GM19023 (cell line): ENCODE data around the gene THSD4.

Source experiments
- ATAC-seq: cut with Tn5 transposase; IDR thresholded peaks from one replicate; pipeline ENCODE4 v1.9.1; 2021; ENCODE audit warnings: mild to moderate bottlenecking, moderate library complexity; ENCODE audit not compliant: unreplicated experiment

Gene THSD4

GRCh38 chr15:71599418-71600151, 484.3 kb downstream of the THSD4 start:
- no peak for ATAC-seq

DNA sequence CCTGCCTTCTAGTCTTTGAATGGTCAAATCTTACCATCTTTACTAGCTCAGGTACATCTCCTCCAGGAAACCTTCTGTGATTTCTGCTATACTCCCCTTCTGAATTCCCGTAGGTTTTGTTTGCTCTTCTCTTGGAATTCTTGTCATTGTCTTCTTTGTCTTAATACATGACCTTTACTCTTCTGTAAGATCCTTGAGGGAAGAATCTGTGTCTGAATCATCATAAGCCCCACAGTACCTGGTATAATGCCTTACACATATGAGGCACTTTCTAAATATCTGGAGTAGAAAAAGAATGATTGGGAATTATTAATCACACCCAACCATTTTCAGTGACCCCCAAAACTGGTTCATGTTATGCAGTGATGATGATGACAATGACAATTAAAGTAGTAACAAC, 485.0 kb downstream of the THSD4 start:
- ATAC-seq: no peak

DNA sequence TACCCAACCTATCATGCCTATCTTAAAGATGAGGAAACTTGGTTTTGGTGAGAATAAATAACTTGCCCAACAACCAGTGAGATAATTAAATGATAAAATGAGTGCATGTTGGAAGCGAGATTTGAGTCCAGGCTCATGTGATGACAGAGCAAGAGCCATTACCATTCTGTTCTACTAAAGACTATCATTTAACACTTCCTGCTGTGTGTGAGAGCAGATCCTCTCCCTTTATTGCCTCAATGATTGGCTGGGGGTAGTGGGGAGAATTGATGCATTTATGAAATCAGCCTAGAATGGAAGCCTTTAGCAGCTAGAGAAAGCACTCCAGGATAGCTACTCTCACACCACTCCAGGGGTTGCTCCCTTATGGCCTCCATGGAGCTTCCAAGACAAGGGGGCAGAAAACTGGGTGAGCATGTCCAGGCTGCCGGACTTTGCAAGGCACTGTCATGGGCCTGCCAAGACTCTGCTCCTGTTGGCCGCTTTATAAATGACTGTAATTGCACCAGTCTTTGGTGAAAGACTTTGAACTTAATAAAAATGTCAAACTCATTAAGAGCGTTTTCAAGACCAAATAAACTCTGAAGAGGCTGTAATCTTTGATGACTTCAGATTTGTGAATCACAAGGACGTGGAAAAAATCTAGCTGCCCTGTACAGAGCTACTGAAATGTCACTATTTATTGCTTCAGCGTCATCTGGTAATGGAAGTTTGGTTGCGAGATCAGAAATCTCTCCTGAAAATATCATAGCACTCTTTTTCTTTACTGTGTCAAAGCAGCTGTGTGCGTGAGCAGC, 486.0 kb downstream of the THSD4 start:
- no peak for ATAC-seq

DNA sequence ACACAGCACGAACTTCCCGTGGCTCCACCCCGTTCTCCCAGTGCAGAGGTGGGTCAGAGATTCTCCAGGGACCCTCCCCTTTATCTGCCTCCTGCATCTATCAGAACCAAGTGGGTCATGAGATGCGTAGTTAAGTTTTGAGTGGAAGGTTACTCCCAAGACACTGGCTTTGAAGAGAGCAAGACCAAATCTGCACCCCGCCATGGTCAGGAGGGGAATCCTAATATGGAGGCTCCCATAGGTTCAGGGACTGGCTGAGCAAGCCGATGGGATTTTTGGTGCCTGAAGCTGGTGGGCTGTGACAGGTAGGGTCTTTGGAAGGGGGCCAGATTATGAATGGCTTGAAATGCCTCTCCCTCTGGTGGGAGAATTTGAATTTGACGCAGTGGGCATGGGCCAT, 488.1 kb downstream of the THSD4 start:
- ATAC-seq: no peak

DNA sequence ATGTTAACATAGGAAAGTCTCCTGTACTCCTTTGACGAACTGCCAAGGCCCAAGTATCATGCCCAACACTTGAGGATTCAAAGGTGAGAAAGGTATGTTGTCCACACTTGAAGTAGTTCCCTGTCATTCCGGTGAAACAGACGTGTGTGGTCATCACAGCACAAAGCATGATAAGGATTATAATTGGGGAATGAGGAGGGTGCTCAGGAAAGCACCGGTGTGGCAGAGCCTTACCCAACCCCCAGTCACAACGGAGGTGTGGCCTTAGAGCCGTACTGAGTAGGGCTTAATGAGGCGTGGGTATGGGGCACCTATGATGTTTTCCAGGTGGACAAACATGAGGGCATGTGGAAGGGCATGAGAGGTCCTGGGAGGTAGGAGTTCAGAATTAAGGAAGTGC, 492.1 kb downstream of the THSD4 start:
- no peak for ATAC-seq

- ATAC-seq: no peak
Observed at GRCh38 chr15:71610728-71611552, 495.7 kb downstream of the THSD4 start.

DNA sequence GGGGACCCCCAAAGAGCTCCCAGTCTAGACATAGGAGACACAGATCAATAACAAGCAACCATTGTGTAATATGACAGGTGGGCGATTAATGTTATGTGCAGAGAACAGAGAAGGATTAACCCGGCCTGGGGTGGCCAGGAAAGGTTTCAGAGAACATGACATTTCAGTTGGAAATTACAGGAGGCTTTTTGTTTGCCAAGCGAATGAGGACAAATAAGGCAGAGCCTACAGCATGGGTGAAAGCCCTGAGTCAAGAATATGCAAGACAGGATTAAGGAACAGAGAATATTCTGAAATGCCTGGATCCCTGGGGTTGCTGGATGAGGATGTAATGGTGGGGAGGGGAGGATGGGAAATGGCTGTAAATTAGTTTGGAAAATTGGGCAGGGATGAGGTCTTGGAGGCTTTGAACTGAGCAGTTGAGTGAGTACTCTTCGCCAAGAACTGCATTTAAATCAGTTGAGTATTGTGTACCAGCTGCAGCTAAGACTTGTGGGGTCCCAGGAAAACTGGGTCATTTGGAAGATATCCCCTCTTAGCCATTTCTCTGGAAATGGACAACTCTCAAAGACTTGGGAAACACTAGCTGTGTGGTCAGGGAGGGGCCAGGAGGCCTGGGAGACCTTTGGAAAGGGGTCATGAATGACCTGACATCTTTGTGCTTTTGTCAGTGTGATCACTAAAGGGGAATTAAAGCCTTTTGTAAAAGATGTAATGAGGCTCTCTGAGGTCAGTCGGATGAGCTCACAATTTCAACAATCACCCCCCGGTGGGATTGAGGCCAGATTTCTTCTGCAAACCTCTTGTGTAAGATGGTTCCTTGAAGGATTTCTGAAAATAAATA, 496.5 kb downstream of the THSD4 start:
- ATAC-seq: no peak

GRCh38 chr15:71612397-71612722, 497.1 kb downstream of the THSD4 start:
- no peak for ATAC-seq

- no peak for ATAC-seq
Observed at GRCh38 chr15:71612869-71613268, 497.6 kb downstream of the THSD4 start.

DNA sequence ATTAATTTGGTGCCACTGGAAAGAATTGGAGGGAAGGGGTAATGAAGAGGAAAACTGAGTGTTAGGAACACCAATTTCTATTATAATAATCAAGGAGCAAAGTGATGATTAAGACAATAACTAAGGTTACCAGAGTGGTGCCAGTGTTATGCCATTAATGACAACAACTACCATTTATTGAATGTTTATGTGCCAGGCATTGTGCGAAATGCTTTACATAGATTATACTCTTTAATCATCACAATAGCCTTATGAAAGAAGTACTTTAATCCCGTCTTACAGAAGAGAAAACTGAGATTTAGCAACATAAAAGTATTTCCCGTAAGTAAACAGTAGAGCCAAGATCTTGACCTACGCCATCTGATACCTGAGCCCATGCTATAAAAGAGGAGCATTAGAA, 507.8 kb downstream of the THSD4 start:
- ATAC-seq: no peak

DNA sequence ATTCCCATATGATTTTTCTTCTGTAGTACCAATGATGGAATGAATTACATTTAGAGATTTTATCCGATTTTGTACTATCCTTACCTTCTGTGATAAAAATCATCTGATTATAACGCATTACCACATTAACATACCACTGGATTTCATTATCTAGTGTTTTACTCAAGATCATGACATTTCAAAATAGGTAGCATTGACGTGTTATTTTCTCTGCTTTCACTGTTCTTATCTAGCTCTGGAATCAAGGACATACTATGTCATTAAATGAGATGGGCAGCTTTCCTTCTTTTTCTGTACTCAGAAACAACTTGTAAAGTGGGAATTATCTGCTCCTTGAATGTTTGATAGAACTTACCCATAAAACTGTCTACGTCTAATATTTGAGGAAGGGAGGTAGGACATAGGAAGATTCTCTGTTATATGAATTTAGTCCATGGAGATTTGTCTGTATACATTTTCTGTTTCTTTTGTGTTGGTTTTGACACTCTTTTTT, 511.4 kb downstream of the THSD4 start:
- no peak for ATAC-seq

- ATAC-seq: no peak
Observed at GRCh38 chr15:71627188-71627587, 511.9 kb downstream of the THSD4 start.

DNA sequence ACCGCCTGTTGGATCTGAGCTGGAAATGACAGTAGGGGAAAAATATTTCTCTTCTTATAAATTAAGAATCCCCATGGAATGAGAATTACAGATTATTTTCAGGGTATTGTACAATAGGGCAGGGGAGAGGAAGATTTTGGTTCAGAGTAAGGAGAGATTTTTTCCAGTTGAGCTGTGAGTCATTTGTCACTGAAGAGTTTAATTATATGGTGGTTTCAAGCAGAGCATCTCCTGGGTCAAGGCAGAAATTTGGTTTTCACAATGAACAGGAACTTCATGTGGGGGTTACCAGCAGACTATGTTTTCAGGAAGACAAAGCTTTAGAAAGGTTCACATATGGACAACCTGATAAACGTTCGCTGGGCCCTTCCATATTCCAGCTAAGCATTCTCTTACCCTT, 512.3 kb downstream of the THSD4 start:
- no peak for ATAC-seq

GRCh38 chr15:71628988-71629770, 513.9 kb downstream of the THSD4 start:
- ATAC-seq: no peak

DNA sequence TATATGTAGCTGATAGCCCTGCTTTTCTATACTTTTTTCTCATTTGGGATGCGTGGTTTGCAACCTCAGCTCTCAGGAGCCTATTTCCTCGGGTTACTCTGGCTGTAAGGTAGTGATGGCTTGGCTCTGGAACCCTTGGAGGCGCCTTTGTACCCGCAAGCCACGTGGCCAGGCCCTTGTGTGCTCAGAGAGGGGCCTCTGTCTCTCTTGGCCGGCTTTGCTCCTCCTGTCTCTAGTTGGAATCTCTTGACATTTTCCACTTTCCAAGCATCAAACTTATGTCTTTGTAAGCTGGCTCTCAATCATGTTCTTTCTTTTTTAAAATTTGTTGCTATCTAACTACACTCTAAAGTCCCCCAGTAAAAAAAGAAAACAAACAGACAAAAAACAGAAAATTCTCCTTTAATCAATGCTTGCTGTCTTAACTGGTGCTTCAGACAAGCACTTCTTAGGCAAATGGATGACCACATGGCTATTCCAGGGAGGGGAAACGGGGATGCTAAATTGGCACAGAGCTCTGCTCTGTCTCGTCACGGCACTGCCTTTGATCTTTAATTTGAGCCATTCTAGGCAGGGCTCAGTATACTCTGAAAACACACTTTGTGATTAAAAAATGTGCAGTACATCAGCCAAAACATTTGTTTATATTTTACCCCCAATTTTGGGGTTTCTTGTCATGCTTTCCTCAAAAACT, 514.7 kb downstream of the THSD4 start:
- ATAC-seq: no peak

GRCh38 chr15:71630475-71630809, 515.2 kb downstream of the THSD4 start:
- ATAC-seq: no peak

DNA sequence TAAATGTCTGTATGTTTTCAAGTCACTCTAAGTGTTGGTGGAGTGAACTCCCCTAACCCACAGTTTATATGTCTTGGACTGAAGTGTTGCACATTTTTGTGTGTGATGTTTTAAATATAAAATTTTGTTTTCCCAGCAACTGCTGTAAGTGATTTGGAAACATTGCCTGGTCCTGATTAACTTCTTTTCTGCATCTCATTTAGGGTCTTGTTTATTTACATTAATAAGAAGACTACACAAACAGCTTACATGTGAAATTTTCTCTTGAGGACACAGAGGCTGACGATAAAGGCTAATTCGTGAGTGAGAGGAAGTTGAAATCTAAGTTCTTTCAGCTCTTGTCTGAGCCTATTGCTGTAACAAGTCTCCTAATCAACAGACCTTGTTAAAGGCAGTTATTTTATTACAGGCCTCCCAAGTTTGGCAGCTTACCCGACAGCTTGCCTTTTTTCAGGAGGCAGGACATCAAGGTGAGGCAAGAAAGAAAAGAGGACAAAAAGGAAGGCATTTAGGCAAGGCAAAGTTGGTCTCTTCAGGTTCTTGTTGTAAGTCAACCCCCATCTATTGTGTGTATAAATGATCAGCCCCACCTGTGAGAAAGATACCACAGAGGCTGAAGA, 517.4 kb downstream of the THSD4 start:
- ATAC-seq: no peak

DNA sequence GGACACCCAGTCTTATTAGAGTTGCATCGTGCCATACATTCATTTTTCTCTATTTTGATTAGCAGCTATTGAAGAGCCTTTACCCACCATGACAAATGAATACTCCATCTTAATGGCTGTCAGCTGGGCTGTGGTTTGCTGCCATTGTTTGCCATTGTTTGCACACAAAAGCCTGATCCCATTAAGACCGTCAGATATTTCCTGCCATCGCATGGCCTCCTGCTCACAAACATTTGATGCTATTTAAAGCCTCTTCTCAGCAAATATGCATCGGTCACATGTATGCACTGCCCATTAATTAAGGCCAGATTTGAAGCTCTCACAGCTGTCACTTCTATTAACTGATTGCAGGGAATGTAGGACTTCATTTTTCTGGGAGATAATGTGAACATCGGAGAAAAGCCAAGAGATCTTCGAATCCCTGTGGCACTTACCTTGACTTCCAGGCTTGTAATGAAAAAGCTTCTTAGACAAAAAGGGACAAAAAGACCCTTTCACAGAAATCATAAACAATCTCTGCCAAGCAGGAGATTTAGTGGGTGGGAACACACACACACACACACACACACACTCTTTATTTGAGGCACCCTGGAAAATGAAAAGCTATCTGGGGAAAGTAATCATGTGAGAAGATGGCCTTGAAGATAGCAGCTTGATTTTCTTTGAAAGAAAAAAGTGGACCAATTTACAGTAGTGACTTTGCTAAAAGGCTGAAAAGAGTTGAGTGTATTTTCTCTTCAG, 519.7 kb downstream of the THSD4 start:
- no peak for ATAC-seq
